WTC11 (cell line): ENCODE data around the gene FXYD6. TPM values are rescaled to one million over a fixed set of nuclear protein-coding genes. Genes with fewer than 3 reads are reported as not detected.

ENCODE experiments used
- ATAC-seq: fragments of 200-7000 bp; cut with Tn5 transposase; 2 replicates; pipeline ENCODE4 v1.10.0; 2021; ENCODE audit warnings: mild to moderate bottlenecking, moderate library complexity
- CTCF ChIA-PET: fragments of 300-600 bp; sonication (Branson Sonifier 250); formaldehyde crosslinking; loops from one replicate; lab custom pipeline; 2021; ENCODE audit warnings: antibody characterized with exemption; lab: Charles Lee
- POLR2A ChIA-PET: fragments of 350-600 bp; sonication (Branson Sonifier 250); formaldehyde crosslinking; loops from one replicate; lab custom pipeline; 2021; ENCODE audit warnings: antibody characterized with exemption; lab: Charles Lee
- DNase-seq: peaks from one replicate; pipeline ENCODE4 v3.0.0; 2021; ENCODE audit warnings: low spot score
- H3K27ac Mint-ChIP-seq: 2 replicates; pipeline ENCODE4 v1.8.0; 2021; ENCODE audit warnings: mixed read lengths
- H3K27me3 Mint-ChIP-seq: 2 replicates; pipeline ENCODE4 v1.8.0; 2021; ENCODE audit warnings: low read depth, mild to moderate bottlenecking, moderate library complexity, mixed read lengths
- H3K36me3 Mint-ChIP-seq: 2 replicates; pipeline ENCODE4 v1.8.0; 2021; ENCODE audit warnings: mixed read lengths
- H3K4me1 Mint-ChIP-seq: 2 replicates; pipeline ENCODE4 v1.8.0; 2022; ENCODE audit warnings: mixed read lengths
- H3K4me3 Mint-ChIP-seq: 2 replicates; pipeline ENCODE4 v1.8.0; 2021; ENCODE audit warnings: mild to moderate bottlenecking, moderate library complexity, mixed read lengths
- H3K9me3 Mint-ChIP-seq: 2 replicates; pipeline ENCODE4 v1.8.0; 2021; ENCODE audit warnings: mixed read lengths
- E2F4 ChIP-seq: sonication (generic); formaldehyde crosslinking; IDR thresholded peaks from 2 replicates; pipeline ENCODE4 v1.8.1; 2022; ENCODE audit warnings: low read depth, mild to moderate bottlenecking, moderate library complexity, missing genetic modification reagents, borderline replicate concordance
- ERG ChIP-seq: fragments of 250-450 bp; sonication (Bioruptor Pico); IDR thresholded peaks from 2 replicates; pipeline ENCODE4 v1.8.0; 2021; ENCODE audit warnings: mild to moderate bottlenecking
- ESRRA ChIP-seq: sonication (generic); formaldehyde crosslinking; IDR thresholded peaks from 2 replicates; pipeline ENCODE4 v1.8.1; 2022; ENCODE audit warnings: mild to moderate bottlenecking, missing genetic modification reagents, borderline replicate concordance
- ETV6 ChIP-seq: sonication (generic); formaldehyde crosslinking; IDR thresholded peaks from 2 replicates; pipeline ENCODE4 v1.8.1; 2022; ENCODE audit warnings: mild to moderate bottlenecking, missing genetic modification reagents
- FOXP4 ChIP-seq: sonication (generic); formaldehyde crosslinking; IDR thresholded peaks from 2 replicates; pipeline ENCODE4 v1.8.0; 2022; ENCODE audit warnings: mild to moderate bottlenecking, missing genetic modification reagents
- GABPB1 ChIP-seq: sonication (generic); formaldehyde crosslinking; IDR thresholded peaks from 2 replicates; pipeline ENCODE4 v1.8.1; 2023; ENCODE audit warnings: mild to moderate bottlenecking, missing genetic modification reagents
- SP1 ChIP-seq: sonication (generic); formaldehyde crosslinking; conservative IDR thresholded peaks from 2 replicates; pipeline ENCODE4 v1.8.1; 2022; ENCODE audit warnings: missing genetic modification reagents
- TCF7 ChIP-seq: sonication (generic); formaldehyde crosslinking; IDR thresholded peaks from 2 replicates; pipeline ENCODE4 v1.8.0; 2022; ENCODE audit warnings: mild to moderate bottlenecking, low read depth, missing genetic modification reagents, moderate library complexity
- ZBTB21 ChIP-seq: sonication (generic); formaldehyde crosslinking; IDR thresholded peaks from 2 replicates; pipeline ENCODE4 v1.8.1; 2023; ENCODE audit warnings: mild to moderate bottlenecking, missing genetic modification reagents, borderline replicate concordance
- ZNF138 ChIP-seq: sonication (generic); formaldehyde crosslinking; conservative IDR thresholded peaks from 2 replicates; pipeline ENCODE4 v1.8.1; 2022; ENCODE audit warnings: mild to moderate bottlenecking, moderate library complexity, missing genetic modification reagents
- ZNF263 ChIP-seq: sonication (generic); formaldehyde crosslinking; IDR thresholded peaks from 2 replicates; pipeline ENCODE4 v1.8.1; 2022; ENCODE audit warnings: low read depth, mild to moderate bottlenecking, moderate library complexity, missing genetic modification reagents
- ZNF317 ChIP-seq: sonication (generic); formaldehyde crosslinking; IDR thresholded peaks from 2 replicates; pipeline ENCODE4 v1.8.1; 2023; ENCODE audit warnings: low read depth, mild to moderate bottlenecking, moderate library complexity, missing genetic modification reagents, borderline replicate concordance
- ZNF396 ChIP-seq: fragments of 250-450 bp; sonication (Bioruptor Pico); IDR thresholded peaks from 2 replicates; pipeline ENCODE4 v1.8.0; 2021; ENCODE audit warnings: mild to moderate bottlenecking, moderate library complexity, borderline replicate concordance
- total RNA-seq: library from RNA; stranded (reverse); gene quantifications from 3 replicates; pipeline ENCODE4 v1.2.3, GENCODE V29; 2021
- TF ChIP-seq, protein P1 (sequence below): sonication (generic); formaldehyde crosslinking; IDR thresholded peaks from 2 replicates; pipeline ENCODE4 v1.8.1; 2023; ENCODE audit warnings: mild to moderate bottlenecking, missing genetic modification reagents, moderate library complexity
- TF ChIP-seq, protein P2 (sequence below): sonication (generic); formaldehyde crosslinking; IDR thresholded peaks from 2 replicates; pipeline ENCODE4 v1.8.0; 2023; ENCODE audit warnings: missing genetic modification reagents

Gene FXYD6
- total RNA-seq, 1 experiment from 2014 or later, result 26.2 TPM

- ATAC-seq, result no peak
- TF ChIP-seq GABPB1 (CRISPR knock-in tag), result no peak
- no peak for TF ChIP-seq ERG (CRISPR knock-in tag)
- no peak for TF ChIP-seq ZNF138 (CRISPR knock-in tag)
- no peak for TF ChIP-seq ZBTB21 (CRISPR knock-in tag)
- TF ChIP-seq ZNF263 (CRISPR knock-in tag), result no peak
These were observed 38.7 kb downstream of the FXYD6 start for GRCh38 chr11:117837791-117838190.

GRCh38 chr11:117837070-117837776 lies 39.2 kb downstream of the FXYD6 start:
- Mint-ChIP-seq H3K9me3 (no peaks in the 10 kb centered on the region), H3K36me3 (no peaks in the 10 kb centered on the region), H3K27me3 (no peaks in the 10 kb centered on the region), H3K4me1 (peaks cover 16% of the 10 kb centered on the region), H3K4me3 (no peak overlapping the region), H3K27ac (no peak overlapping the region)
- ATAC-seq (no peak), DNase-seq (no peak)
- ChIA-PET CTCF (interaction anchor here (1.2 to 4.2 kb wide), 3 partner anchors 68 to 109 kb away, joined by 3 to 17 read pairs (median 4); no protein-coding TSS in a partner anchor), POLR2A (no interaction called here)
- no peak for TF ChIP-seq ZBTB21 (CRISPR knock-in tag)

More at GRCh38 chr11:117837791-117838190, 38.7 kb downstream of the FXYD6 start:
- POLR2A ChIA-PET, result no interaction called here
- Mint-ChIP-seq H3K27me3 (no peaks in the 10 kb centered on the region), H3K27ac (no peak overlapping the region), H3K4me3 (no peak overlapping the region), H3K4me1 (peaks cover 16% of the 10 kb centered on the region), H3K36me3 (no peaks in the 10 kb centered on the region), H3K9me3 (no peaks in the 10 kb centered on the region)
- CTCF ChIA-PET, result interaction anchor here (1.2 to 4.2 kb wide), 3 partner anchors 67 to 109 kb away, joined by 3 to 17 read pairs (median 4); no protein-coding TSS in a partner anchor
- DNase-seq, result no peak

DNA sequence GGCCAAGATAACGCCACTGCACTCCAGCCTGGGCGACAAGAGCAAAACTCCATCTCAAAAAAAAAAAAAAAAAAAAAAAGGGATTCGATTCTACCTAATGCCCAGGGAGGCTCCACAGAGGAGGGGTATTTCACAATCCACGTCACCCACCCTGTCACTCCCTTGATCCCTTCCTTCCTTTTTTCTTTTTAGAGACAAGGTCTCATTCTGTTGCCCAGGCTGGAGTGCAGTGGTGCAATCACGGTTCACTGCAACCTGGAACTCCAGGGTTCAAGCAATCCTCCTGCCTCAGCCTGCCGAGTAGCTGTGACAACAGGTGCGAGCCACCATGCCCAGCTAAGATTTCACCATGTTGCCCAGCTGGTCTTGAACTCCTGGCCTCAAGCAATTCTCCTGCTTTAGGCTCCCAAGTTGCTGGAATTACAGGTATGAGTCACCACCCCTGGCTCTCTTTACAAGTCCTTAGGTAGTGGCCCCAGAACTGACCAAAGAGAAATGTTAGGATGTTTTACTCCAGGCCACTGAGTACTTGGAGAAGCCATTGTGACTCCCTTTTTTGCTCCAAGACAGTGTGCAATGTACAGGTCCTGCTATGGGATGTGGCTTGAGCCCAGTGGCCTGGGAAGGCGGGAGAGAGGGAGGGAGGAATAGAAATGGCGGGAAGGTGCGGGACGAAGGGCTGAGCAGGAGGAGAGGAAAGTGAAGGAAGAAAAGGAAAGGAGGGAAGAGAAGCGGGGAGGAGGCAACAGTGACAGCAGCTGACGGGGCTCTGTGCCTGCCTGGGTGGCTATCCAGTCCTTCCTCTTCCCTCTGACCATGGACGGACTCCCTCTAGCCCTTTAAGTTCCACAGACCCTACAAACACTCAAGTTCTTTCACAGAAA lies 40.1 kb downstream of the FXYD6 start:
- Mint-ChIP-seq H3K4me1 (peaks cover 19% of the 10 kb centered on the region), H3K27ac (no peak overlapping the region), H3K4me3 (no peak overlapping the region), H3K9me3 (no peaks in the 10 kb centered on the region)
- TF ChIP-seq FOXP4 (CRISPR knock-in tag) (no peak), ESRRA (no peak), SP1 (no peak), ZNF317 (no peak), ETV6 (CRISPR knock-in tag) (no peak), TCF7 (CRISPR knock-in tag) (no peak), E2F4 (CRISPR knock-in tag) (no peak), ZNF396 (CRISPR knock-in tag) (no peak)
- TF ChIP-seq, protein P1, sequence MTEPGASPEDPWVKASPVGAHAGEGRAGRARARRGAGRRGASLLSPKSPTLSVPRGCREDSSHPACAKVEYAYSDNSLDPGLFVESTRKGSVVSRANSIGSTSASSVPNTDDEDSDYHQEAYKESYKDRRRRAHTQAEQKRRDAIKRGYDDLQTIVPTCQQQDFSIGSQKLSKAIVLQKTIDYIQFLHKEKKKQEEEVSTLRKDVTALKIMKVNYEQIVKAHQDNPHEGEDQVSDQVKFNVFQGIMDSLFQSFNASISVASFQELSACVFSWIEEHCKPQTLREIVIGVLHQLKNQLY (CRISPR knock-in tag), result no peak
- TF ChIP-seq, protein P2, sequence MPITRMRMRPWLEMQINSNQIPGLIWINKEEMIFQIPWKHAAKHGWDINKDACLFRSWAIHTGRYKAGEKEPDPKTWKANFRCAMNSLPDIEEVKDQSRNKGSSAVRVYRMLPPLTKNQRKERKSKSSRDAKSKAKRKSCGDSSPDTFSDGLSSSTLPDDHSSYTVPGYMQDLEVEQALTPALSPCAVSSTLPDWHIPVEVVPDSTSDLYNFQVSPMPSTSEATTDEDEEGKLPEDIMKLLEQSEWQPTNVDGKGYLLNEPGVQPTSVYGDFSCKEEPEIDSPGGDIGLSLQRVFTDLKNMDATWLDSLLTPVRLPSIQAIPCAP (CRISPR knock-in tag), result no peak
- TF ChIP-seq, all 79 proteins: peak for 0
- Mint-ChIP-seq H3K36me3 (no peaks in the 10 kb centered on the region), H3K27me3 (no peaks in the 10 kb centered on the region)
- DNase-seq (no peak), ATAC-seq (no peak)
- ChIA-PET POLR2A (no interaction called here), CTCF (interaction anchor here (0.6 to 1.2 kb wide), 3 partner anchors 28 to 150 kb away, joined by 3 to 5 read pairs (median 3); partner anchors contain the start of gene IL10RA)
